ENCODE measurements around the gene CERS1.

DNA sequence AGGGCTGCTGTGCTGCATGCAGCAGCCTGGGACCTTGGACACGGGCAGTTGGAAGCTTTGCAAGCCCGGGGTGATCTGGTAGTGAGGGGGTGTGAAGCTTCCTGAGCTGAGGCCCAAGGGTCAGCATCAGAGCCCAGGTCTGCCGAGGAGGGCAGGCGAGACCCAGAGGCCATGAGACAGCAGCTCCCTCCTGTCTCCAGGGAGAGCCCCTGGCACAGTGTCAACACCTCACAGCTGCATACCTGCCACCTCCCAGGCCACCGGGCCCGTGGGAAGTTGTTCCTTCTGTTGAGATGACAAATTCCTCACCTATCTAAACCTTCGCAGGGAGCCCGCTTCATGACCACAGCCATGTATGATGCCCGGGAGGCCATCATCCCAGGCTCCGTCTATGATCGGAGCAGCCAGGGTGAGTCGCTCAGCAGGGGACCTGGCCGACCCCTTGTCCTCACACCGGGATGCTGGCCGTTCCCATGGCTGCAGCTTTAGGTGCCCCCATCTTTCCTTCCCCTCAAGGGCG is 32.1 kb downstream of the CERS1 start:
- TF ChIP-seq, protein P1, sequence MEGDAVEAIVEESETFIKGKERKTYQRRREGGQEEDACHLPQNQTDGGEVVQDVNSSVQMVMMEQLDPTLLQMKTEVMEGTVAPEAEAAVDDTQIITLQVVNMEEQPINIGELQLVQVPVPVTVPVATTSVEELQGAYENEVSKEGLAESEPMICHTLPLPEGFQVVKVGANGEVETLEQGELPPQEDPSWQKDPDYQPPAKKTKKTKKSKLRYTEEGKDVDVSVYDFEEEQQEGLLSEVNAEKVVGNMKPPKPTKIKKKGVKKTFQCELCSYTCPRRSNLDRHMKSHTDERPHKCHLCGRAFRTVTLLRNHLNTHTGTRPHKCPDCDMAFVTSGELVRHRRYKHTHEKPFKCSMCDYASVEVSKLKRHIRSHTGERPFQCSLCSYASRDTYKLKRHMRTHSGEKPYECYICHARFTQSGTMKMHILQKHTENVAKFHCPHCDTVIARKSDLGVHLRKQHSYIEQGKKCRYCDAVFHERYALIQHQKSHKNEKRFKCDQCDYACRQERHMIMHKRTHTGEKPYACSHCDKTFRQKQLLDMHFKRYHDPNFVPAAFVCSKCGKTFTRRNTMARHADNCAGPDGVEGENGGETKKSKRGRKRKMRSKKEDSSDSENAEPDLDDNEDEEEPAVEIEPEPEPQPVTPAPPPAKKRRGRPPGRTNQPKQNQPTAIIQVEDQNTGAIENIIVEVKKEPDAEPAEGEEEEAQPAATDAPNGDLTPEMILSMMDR (IDR thresholded peaks at IDR 0.05; ENCODE audit: borderline replicate concordance, extremely low read depth, low read length, poor library complexity, severe bottlenecking) = no peak
- no peak for TF ChIP-seq EZH2 (IDR thresholded peaks at IDR 0.05; ENCODE audit: borderline replicate concordance, low read depth, low read length, severe bottlenecking)

All from DND-41 (cell line).